H1 (cell line): ENCODE measurements around the gene RNU7-1. TPM values are rescaled to one million over a fixed set of nuclear protein-coding genes. Genes with fewer than 3 reads are reported as not detected.

ENCODE experiments used
- CHD1 ChIP-seq: IDR thresholded peaks from 2 replicates; pipeline ENCODE4 v1.6.1; 2012; ENCODE audit warnings: low read depth, low read length, improper control_type of control experiment
- JUN ChIP-seq: IDR thresholded peaks from 2 replicates; pipeline ENCODE4 v1.6.1; 2011; ENCODE audit warnings: low read depth, mild to moderate bottlenecking, improper control_type of control experiment, low read length
- POLR2AphosphoS5 ChIP-seq: IDR thresholded peaks from 2 replicates; pipeline ENCODE4 v1.6.1; 2011; ENCODE audit warnings: low read depth, low read length
- SP1 ChIP-seq: IDR thresholded peaks from 2 replicates; pipeline ENCODE4 v1.6.1; 2011; ENCODE audit warnings: low read depth, low read length
- TAF7 ChIP-seq: optimal IDR thresholded peaks from 2 replicates; pipeline ENCODE3; 2011; ENCODE audit warnings: low read depth, mild to moderate bottlenecking, inconsistent platforms, low read length, moderate library complexity, borderline replicate concordance
- YY1 ChIP-seq: IDR thresholded peaks from 2 replicates; pipeline ENCODE4 v1.6.1; 2011; ENCODE audit warnings: low read depth, mild to moderate bottlenecking, low read length
- polyA plus RNA-seq, 7 experiments: library from polyadenylated mRNA; depleted of rRNA in 3 of 7; stranded (reverse) in 5 of 7; unstranded in 2 of 7; fragments of >200 nt in 5 of 7; fragments of 200-250 nt in 2 of 7; gene quantifications; 1 replicate in 5 of 7; 2 replicates in 1 of 7; 4 replicates in 1 of 7; pipeline versions ENCODE4 v1.2.1 to v1.2.3, GENCODE V29; 2011 to 2013; ENCODE audit warnings: missing spikeins in 2 of 7, mixed read lengths in 2 of 7
- total RNA-seq: library from RNA; stranded (reverse); fragmentation: NEBNext Ultra II Directional; extraction: Animal tissue kit (Norgen Biotek cat#: 25700); gene quantifications from 2 replicates; pipeline ENCODE4 v1.2.1, GENCODE V29; 2021

RNU7-1 gene
- total and polyA plus RNA-seq, 2 of the 8 experiments (the other 6 are each of a cell fraction or from before 2014, with no cell fraction given) = not detected

DNA sequence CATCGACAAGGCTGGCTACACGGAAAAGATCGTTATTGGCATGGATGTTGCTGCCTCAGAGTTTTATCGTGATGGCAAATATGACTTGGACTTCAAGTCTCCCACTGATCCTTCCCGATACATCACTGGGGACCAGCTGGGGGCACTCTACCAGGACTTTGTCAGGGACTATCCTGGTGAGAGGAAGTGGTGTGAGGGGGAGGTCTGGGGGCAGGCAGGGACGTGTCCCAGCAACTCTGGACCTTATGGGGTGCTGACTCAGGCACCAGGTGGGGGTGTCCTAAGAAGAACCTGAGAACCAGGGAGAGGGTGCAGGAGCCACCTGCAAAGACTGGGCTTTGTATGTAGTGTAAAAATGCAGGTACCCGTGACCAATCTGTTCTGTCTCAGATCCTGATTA lies 24.0 kb upstream of the RNU7-1 start (continued):
- TF ChIP-seq CHD1 = no peak
- TF ChIP-seq TAF7 = no peak
- no peak for TF ChIP-seq POLR2AphosphoS5
- no peak for TF ChIP-seq YY1
- no peak for TF ChIP-seq JUN
- no peak for TF ChIP-seq SP1
